Adipocyte (in vitro differentiated cells): ENCODE results near the gene AEBP2.

Source experiments
- DNase-seq: peaks from one replicate; pipeline ENCODE4 v3.0.0-alpha.2; 2015; ENCODE audit warnings: low read depth
- H3K27me3 ChIP-seq: replicated peaks from 2 replicates; pipeline ENCODE4 v1.7.0; 2013; ENCODE audit warnings: mild to moderate bottlenecking, low read length, moderate library complexity; ENCODE audit not compliant: control insufficient read depth, insufficient read depth
- H3K36me3 ChIP-seq: 2 replicates; pipeline ENCODE4 v1.7.0; 2013; ENCODE audit warnings: low read length, mild to moderate bottlenecking, moderate library complexity; ENCODE audit not compliant: control insufficient read depth, insufficient read depth, severe bottlenecking
- H3K4me1 ChIP-seq: 2 replicates; pipeline ENCODE4 v1.7.0; 2013; ENCODE audit warnings: mild to moderate bottlenecking, low read length, moderate library complexity; ENCODE audit not compliant: control insufficient read depth, insufficient read depth
- H3K4me3 ChIP-seq: 2 replicates; pipeline ENCODE4 v1.7.0; 2013; ENCODE audit warnings: mild to moderate bottlenecking, low read length, moderate library complexity
- H3K9ac ChIP-seq: 2 replicates; pipeline ENCODE4 v1.7.0; 2013; ENCODE audit warnings: mild to moderate bottlenecking, low read length, moderate library complexity
- H3K9me3 ChIP-seq: 2 replicates; pipeline ENCODE4 v1.7.0; 2013; ENCODE audit warnings: mild to moderate bottlenecking, low read length, moderate library complexity; ENCODE audit not compliant: control insufficient read depth

The AEBP2 gene

GRCh38 chr12:19517583-19517982 is 78.3 kb downstream of the AEBP2 start:
- peaks cover 3% of the 10 kb centered on the region for H3K4me1 ChIP-seq
- no peak overlapping the region for H3K9ac ChIP-seq
- H3K36me3 ChIP-seq: peaks cover 13% of the 10 kb centered on the region
- DNase-seq: peak; percentile 44
- no peaks in the 10 kb centered on the region for H3K27me3 ChIP-seq
- H3K4me3 ChIP-seq: no peak overlapping the region
- H3K9me3 ChIP-seq: no peaks in the 10 kb centered on the region

DNA sequence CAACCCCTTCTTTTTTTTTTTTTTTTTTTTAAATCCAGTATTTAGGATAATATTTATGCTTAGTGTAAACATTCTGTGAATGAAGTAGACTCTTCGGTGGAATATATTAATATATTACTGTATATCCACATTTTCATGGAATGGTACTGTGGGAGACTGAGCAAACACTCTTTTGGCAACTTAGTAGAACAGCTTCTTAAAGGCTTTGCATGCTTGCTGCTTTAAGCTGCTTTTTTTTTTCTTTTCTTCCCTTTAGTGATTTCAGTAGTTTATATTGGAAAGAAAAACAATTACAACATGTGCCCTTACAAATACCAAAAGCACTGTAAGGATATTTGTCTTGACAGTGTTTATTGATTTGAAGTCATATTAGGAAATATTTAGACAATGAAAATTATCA is 78.9 kb downstream of the AEBP2 start:
- Histone ChIP-seq H3K9me3 (no peaks in the 10 kb centered on the region), H3K27me3 (no peaks in the 10 kb centered on the region), H3K4me1 (peaks cover 3% of the 10 kb centered on the region), H3K9ac (no peak overlapping the region), H3K36me3 (peaks cover 9% of the 10 kb centered on the region), H3K4me3 (no peak overlapping the region)
- DNase-seq: peak; percentile 50

- Histone ChIP-seq H3K4me3 (no peak overlapping the region), H3K36me3 (no peaks in the 10 kb centered on the region), H3K27me3 (no peaks in the 10 kb centered on the region), H3K9me3 (no peaks in the 10 kb centered on the region), H3K4me1 (peaks cover 3% of the 10 kb centered on the region), H3K9ac (no peak overlapping the region)
- DNase-seq: no peak
Measured at GRCh38 chr12:19520646-19521415, 81.5 kb downstream of the AEBP2 start.

GRCh38 chr12:19525274-19525673 is 86.0 kb downstream of the AEBP2 start:
- Histone ChIP-seq H3K4me1 (peaks cover 14% of the 10 kb centered on the region), H3K27me3 (no peaks in the 10 kb centered on the region), H3K36me3 (no peaks in the 10 kb centered on the region), H3K4me3 (no peak overlapping the region), H3K9ac (no peak overlapping the region), H3K9me3 (no peaks in the 10 kb centered on the region)
- DNase-seq: no peak

GRCh38 chr12:19527866-19528265 is 88.6 kb downstream of the AEBP2 start:
- Histone ChIP-seq H3K27me3 (no peaks in the 10 kb centered on the region), H3K36me3 (no peaks in the 10 kb centered on the region), H3K9me3 (no peaks in the 10 kb centered on the region), H3K4me1 (peaks cover 25% of the 10 kb centered on the region), H3K4me3 (no peak overlapping the region), H3K9ac (no peak overlapping the region)
- no peak for DNase-seq

GRCh38 chr12:19528750-19529149 is 89.5 kb downstream of the AEBP2 start:
- H3K4me1 ChIP-seq: peaks cover 25% of the 10 kb centered on the region
- no peaks in the 10 kb centered on the region for H3K27me3 ChIP-seq
- H3K36me3 ChIP-seq: no peaks in the 10 kb centered on the region
- no peak overlapping the region for H3K9ac ChIP-seq
- H3K4me3 ChIP-seq: no peak overlapping the region
- H3K9me3 ChIP-seq: no peaks in the 10 kb centered on the region
- no peak for DNase-seq

DNA sequence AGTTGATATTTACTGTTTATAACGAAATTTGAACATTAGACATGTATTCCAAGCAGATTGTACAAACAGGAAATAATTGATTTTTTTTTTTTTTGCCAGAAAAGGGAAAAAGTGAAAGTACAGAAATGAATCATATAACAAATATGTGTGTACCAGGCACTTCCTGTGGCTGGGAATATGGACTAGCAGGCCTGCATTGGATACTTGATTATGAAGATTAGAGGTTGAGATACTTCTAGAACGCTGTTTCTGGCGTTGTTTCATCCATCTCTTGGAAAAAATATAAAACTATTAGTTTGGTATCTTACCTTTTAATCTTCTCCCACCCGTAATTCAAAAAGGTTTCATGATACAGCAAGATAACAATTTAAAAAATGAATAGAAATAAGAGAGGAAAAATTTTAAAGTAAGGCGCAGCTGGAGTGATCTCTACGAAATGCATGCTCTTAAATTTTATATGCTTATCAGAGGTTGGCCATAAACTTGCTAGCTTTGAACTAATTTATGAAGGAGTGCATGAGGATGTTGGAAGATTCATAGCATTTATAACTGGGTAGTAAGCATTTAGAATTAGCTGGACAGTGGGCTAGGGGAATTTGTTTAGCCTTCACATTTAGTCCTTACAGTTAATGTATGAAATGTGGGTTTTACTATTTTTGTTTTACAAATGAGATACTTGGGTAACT is 90.8 kb downstream of the AEBP2 start:
- Histone ChIP-seq H3K36me3 (no peaks in the 10 kb centered on the region), H3K9ac (peak overlapping the region; percentile 64), H3K9me3 (no peaks in the 10 kb centered on the region), H3K27me3 (no peaks in the 10 kb centered on the region), H3K4me1 (peaks cover 25% of the 10 kb centered on the region), H3K4me3 (peak overlapping the region; percentile 62)
- DNase-seq: peak; percentile 57

DNA sequence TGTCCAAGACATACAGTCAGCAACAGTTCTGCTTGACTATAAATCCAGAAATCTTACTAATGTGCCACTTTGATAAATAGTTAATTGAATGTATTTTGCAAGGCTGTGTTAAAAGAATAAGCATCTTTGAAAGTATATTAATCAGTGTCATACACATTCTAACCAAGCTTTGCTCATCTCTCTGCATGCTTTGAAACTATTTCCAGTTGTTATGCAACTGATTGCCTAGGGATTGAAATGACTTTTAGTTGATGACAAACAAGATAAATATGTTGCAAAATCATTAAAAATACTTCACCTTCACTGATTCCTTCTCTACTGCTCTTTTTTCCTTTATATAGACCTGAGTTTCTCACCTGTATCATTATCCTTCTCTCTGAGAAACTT is 91.3 kb downstream of the AEBP2 start:
- H3K9me3 ChIP-seq: peaks cover under 1% of the 10 kb centered on the region
- peaks cover 25% of the 10 kb centered on the region for H3K4me1 ChIP-seq
- no peaks in the 10 kb centered on the region for H3K36me3 ChIP-seq
- H3K27me3 ChIP-seq: no peaks in the 10 kb centered on the region
- peak overlapping the region; percentile 64 for H3K9ac ChIP-seq
- DNase-seq: peak; percentile 53
- H3K4me3 ChIP-seq: peak overlapping the region; percentile 62

DNA sequence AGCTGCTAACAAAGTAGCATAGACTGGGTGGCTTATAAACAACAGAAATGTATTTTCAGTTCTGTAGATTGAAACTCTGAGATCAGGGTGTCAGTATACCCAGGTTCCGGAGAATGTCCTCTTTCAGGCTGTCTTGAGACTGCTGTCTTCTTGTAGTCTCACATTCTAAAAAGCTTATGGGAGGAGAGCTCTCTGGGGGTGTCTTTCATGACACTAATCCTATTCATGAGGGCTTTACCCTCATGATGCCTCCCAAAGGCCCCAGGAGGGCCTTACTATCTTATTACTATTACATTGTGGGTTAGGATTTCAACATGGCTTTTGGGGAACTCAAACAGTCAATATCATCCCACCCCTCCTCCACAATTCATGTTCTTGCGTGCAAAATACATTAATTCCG is 94.3 kb downstream of the AEBP2 start:
- H3K4me1 ChIP-seq: peaks cover 25% of the 10 kb centered on the region
- peaks cover 4% of the 10 kb centered on the region for H3K36me3 ChIP-seq
- H3K4me3 ChIP-seq: no peak overlapping the region
- no peak for DNase-seq
- H3K9me3 ChIP-seq: peaks cover 11% of the 10 kb centered on the region
- H3K27me3 ChIP-seq: no peaks in the 10 kb centered on the region
- H3K9ac ChIP-seq: no peak overlapping the region

DNA sequence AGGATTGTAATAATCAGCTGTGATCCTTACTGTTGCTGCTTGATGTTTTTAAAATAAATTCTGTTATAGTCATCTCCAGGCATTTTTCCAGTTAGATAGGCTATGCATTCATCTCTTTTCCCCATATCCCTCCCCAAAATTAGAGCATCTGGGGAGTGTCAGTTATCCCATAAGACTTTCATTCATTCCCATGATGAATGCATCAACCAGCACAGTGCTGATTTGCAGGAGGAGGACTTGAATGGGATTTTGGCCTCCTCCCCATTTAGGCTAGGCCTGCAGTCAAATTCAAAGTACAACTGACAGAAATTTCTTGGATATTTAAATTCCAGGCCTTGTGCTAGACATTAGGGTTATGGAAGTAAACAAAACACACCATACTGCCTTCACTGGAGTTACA is 99.8 kb downstream of the AEBP2 start:
- Histone ChIP-seq H3K4me1 (no peaks in the 10 kb centered on the region), H3K36me3 (peaks cover 4% of the 10 kb centered on the region), H3K4me3 (no peak overlapping the region), H3K9ac (no peak overlapping the region), H3K27me3 (no peaks in the 10 kb centered on the region), H3K9me3 (peaks cover 11% of the 10 kb centered on the region)
- DNase-seq: no peak

DNA sequence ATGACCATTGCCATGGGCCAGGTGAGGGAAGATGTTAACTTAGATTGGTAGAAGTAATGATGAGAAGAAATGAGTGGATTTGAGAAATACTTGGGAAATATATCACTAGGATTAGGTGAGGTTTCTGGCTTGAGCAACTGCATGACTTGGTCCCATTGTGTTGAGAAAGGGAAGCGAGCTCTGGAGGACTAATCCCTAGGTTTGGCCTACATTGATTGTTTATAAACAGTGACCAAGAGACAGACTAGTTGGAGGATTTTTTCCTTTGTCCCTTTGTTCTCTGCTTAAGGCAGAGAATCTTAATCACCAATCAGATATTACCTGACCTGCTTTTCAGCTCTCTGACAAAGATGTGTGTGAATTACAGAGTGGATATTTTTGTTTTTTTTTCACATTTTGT is 100.5 kb downstream of the AEBP2 start:
- no peak overlapping the region for H3K4me3 ChIP-seq
- peaks cover 4% of the 10 kb centered on the region for H3K36me3 ChIP-seq
- H3K4me1 ChIP-seq: peaks cover under 1% of the 10 kb centered on the region

More for the DNA sequence above, 100.5 kb downstream of the AEBP2 start:
- no peaks in the 10 kb centered on the region for H3K27me3 ChIP-seq
- peaks cover 11% of the 10 kb centered on the region for H3K9me3 ChIP-seq
- no peak for DNase-seq
- no peak overlapping the region for H3K9ac ChIP-seq
